Measurements from ENCODE around the gene PIK3AP1. TPM values are rescaled to one million over a fixed set of nuclear protein-coding genes. Genes with fewer than 3 reads are reported as not detected.
A peak's percentile ranks its signal among the peaks of the same experiment; 100 is the strongest.

Gene PIK3AP1
- total and polyA plus RNA-seq, 10 of the 15 experiments (the other 5 are each of a cell fraction or from before 2014, with no cell fraction given) = 26.2 to 306 (median 119) TPM

- intact Hi-C loops (cut with micrococcal nuclease; ENCODE audit: unreplicated experiment) = no loop called here
- ChIA-PET SMC1A (ENCODE audit: uncharacterized antibody, unreplicated experiment) (interaction anchor here (1.6 to 2.0 kb wide), 3 partner anchors 8 to 14 kb away, joined by 4 to 8 read pairs (median 5); no protein-coding TSS in a partner anchor), CTCF (interaction anchor here (0.6 to 1.6 kb wide), 6 partner anchors 8 to 156 kb away, joined by 3 to 6 read pairs (median 3); no protein-coding TSS in a partner anchor), RAD21 (ENCODE audit: unreplicated experiment) (interaction anchor here (0.6 to 1.6 kb wide), 6 partner anchors 8 to 60 kb away, joined by 3 to 17 read pairs (median 5); no protein-coding TSS in a partner anchor), POLR2A (interaction anchor here (0.6 to 1.4 kb wide), 11 partner anchors 9 to 926 kb away, joined by 3 to 11 read pairs (median 4); no protein-coding TSS in a partner anchor)
- TF ChIP-seq NR2F1 (conservative IDR thresholded peaks at IDR 0.05) = no peak
- TF ChIP-seq, protein P1, sequence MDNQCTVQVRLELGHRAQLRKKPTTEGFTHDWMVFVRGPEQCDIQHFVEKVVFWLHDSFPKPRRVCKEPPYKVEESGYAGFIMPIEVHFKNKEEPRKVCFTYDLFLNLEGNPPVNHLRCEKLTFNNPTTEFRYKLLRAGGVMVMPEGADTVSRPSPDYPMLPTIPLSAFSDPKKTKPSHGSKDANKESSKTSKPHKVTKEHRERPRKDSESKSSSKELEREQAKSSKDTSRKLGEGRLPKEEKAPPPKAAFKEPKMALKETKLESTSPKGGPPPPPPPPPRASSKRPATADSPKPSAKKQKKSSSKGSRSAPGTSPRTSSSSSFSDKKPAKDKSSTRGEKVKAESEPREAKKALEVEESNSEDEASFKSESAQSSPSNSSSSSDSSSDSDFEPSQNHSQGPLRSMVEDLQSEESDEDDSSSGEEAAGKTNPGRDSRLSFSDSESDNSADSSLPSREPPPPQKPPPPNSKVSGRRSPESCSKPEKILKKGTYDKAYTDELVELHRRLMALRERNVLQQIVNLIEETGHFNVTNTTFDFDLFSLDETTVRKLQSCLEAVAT (IDR thresholded peaks at IDR 0.05) = peak; percentile 14; the same call in 1 of the 2 replicates
- Histone ChIP-seq H3K4me1 (ENCODE audit: control insufficient read depth, insufficient read depth, low read length) (peaks cover 32% of the 10 kb centered on the region), H3K79me2 (ENCODE audit: control insufficient read depth, insufficient read depth, low read length) (peaks cover 42% of the 10 kb centered on the region), H3K27me3 (replicated peaks in 1 of 2; ENCODE audit: control insufficient read depth in 2 of 2, insufficient read depth in 2 of 2, low read length in 1 of 2) (no peaks in the 10 kb centered on the region), H3K36me3 (ENCODE audit: control insufficient read depth in 2 of 2, insufficient read depth in 2 of 2, low read length in 1 of 2) (peaks cover 5 to 10% of the 10 kb centered on the region in 2 experiments; a peak in 3 of 4 replicates), H3K9me3 (replicated peaks; ENCODE audit: control insufficient read depth, insufficient read depth, low read length) (no peaks in the 10 kb centered on the region; the same call in 2 of the 3 replicates), H3K27ac (ENCODE audit: control insufficient read depth, insufficient read depth) (peak overlapping the region; percentile 61), H3K9ac (ENCODE audit: control insufficient read depth, insufficient read depth, low read length) (no peak overlapping the region), H2AFZ (ENCODE audit: control insufficient read depth, low read depth, low read length) (no peak overlapping the region), H4K20me1 (ENCODE audit: control insufficient read depth, insufficient read depth) (no peaks in the 10 kb centered on the region), H3K4me3 (peak overlapping the region; percentile 62; the same call in 1 of the 2 replicates), H3K4me2 (ENCODE audit: control insufficient read depth, insufficient read depth) (no peak overlapping the region; the same call in 1 of the 2 replicates)
- no peak for ATAC-seq
- FAIRE-seq = no peak
- in situ Hi-C loops (cut with MboI) = no loop called here
- BruUV-seq (replicated peaks) = TSS peak; percentile 8
- WGBS (ENCODE audit: insufficient coverage, insufficient replicate concordance, low lambda C conversion rate, missing lambda C conversion rate) = 84% methylated on average over 6 of the region's 7 CpGs
- DNase-seq (ENCODE audit: low read depth, low spot score) = no peak
Measured at GRCh38 chr10:96708996-96709395, 11.3 kb downstream of the PIK3AP1 start.

DNA sequence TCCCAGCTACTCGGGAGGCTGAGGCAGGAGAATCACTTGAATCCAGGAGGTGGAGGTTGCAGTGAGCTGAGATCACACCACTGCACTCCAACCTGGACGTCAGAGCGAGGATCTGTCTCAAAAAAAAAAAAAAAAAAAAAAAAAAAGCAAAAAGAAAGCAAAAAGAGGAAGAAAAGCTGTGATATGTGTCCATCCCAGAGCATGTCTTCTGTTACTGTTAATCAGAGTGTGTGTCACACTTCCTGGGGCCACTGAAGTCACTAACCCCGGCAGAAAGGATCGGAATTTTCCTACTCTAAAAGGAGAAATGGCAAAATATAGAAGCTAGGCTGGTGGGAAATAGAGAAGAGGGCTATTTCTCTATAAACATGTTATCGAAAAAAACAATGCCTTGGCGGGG lies 11.9 kb downstream of the PIK3AP1 start:
- peak overlapping the region; percentile 61; the same call in 1 of the 2 replicates for H3K4me2 ChIP-seq (ENCODE audit: control insufficient read depth, insufficient read depth)
- FAIRE-seq (no peak), ATAC-seq (peak; percentile 43)
- TF ChIP-seq, protein P2, sequence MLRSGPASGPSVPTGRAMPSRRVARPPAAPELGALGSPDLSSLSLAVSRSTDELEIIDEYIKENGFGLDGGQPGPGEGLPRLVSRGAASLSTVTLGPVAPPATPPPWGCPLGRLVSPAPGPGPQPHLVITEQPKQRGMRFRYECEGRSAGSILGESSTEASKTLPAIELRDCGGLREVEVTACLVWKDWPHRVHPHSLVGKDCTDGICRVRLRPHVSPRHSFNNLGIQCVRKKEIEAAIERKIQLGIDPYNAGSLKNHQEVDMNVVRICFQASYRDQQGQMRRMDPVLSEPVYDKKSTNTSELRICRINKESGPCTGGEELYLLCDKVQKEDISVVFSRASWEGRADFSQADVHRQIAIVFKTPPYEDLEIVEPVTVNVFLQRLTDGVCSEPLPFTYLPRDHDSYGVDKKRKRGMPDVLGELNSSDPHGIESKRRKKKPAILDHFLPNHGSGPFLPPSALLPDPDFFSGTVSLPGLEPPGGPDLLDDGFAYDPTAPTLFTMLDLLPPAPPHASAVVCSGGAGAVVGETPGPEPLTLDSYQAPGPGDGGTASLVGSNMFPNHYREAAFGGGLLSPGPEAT (IDR thresholded peaks at IDR 0.05; ENCODE audit: low read depth) = peak; percentile 58; the same call in 1 of the 2 replicates
- TF ChIP-seq EGR1 (IDR thresholded peaks at IDR 0.05; ENCODE audit: borderline replicate concordance in 1 of 2, low read depth in 2 of 2, low read length in 2 of 2) (no peak), MTA2 (IDR thresholded peaks at IDR 0.05; ENCODE audit: low read depth) (no peak), YBX1 (IDR thresholded peaks at IDR 0.05) (no peak), BRCA1 (IDR thresholded peaks at IDR 0.05; ENCODE audit: low read depth, low read length) (no peak), STAT3 (IDR thresholded peaks at IDR 0.05; ENCODE audit: low read depth, low read length) (no peak), NRF1 (conservative IDR thresholded peaks at IDR 0.05; ENCODE audit: low read depth, low read length) (no peak), ZNF384 (IDR thresholded peaks at IDR 0.05; ENCODE audit: borderline replicate concordance, low read depth, low read length) (peak; percentile 70), NBN (IDR thresholded peaks at IDR 0.05) (peak; percentile 72; the same call in 1 of the 2 replicates), CBFB (IDR thresholded peaks at IDR 0.05; ENCODE audit: low read depth) (no peak), MAX (IDR thresholded peaks at IDR 0.05; ENCODE audit: low read depth, low read length) (no peak)

More for the DNA sequence above, 11.9 kb downstream of the PIK3AP1 start:
- Histone ChIP-seq H4K20me1 (ENCODE audit: control insufficient read depth, insufficient read depth) (no peaks in the 10 kb centered on the region), H3K79me2 (ENCODE audit: control insufficient read depth, insufficient read depth, low read length) (peaks cover 40% of the 10 kb centered on the region), H2AFZ (ENCODE audit: control insufficient read depth, low read depth, low read length) (no peak overlapping the region), H3K4me1 (ENCODE audit: control insufficient read depth, insufficient read depth, low read length) (peaks cover 37% of the 10 kb centered on the region), H3K4me3 (peak overlapping the region; percentile 62; the same call in 1 of the 2 replicates), H3K27ac (ENCODE audit: control insufficient read depth, insufficient read depth) (peak overlapping the region; percentile 61), H3K36me3 (ENCODE audit: control insufficient read depth in 2 of 2, insufficient read depth in 2 of 2, low read length in 1 of 2) (peaks cover 5 to 10% of the 10 kb centered on the region in 2 experiments; a peak in 3 of 4 replicates), H3K27me3 (replicated peaks in 1 of 2; ENCODE audit: control insufficient read depth in 2 of 2, insufficient read depth in 2 of 2, low read length in 1 of 2) (no peaks in the 10 kb centered on the region), H3K9ac (ENCODE audit: control insufficient read depth, insufficient read depth, low read length) (0 out of 2 replicates have a peak overlapping the region, but pooled peaks have one; percentile 19), H3K9me3 (replicated peaks; ENCODE audit: control insufficient read depth, insufficient read depth, low read length) (no peaks in the 10 kb centered on the region; the same call in 2 of the 3 replicates)
- RAD21 ChIA-PET (ENCODE audit: unreplicated experiment) = interaction anchor here (0.6 to 1.6 kb wide), 6 partner anchors 10 to 59 kb away, joined by 3 to 17 read pairs (median 5); partner anchors contain the start of gene PIK3AP1
- POLR2A ChIA-PET = interaction anchor here (0.6 to 1.4 kb wide), 10 partner anchors 9 to 925 kb away, joined by 3 to 11 read pairs (median 4); no protein-coding TSS in a partner anchor
- in situ Hi-C loops (cut with MboI) (no loop called here), intact Hi-C loops (cut with micrococcal nuclease; ENCODE audit: unreplicated experiment) (no loop called here)
- BruUV-seq (replicated peaks) = no TSS peak
- CTCF ChIA-PET = interaction anchor here (0.6 to 1.6 kb wide), 7 partner anchors 8 to 156 kb away, joined by 3 to 6 read pairs (median 3); no protein-coding TSS in a partner anchor
- no peak for DNase-seq (ENCODE audit: low read depth, low spot score)
- WGBS (ENCODE audit: insufficient coverage, insufficient replicate concordance, low lambda C conversion rate, missing lambda C conversion rate) = 23% methylated on average over 7 of the region's 7 CpGs
- SMC1A ChIA-PET (ENCODE audit: uncharacterized antibody, unreplicated experiment) = interaction anchor here (1.6 to 2.0 kb wide), 3 partner anchors 9 to 13 kb away, joined by 4 to 8 read pairs (median 5); no protein-coding TSS in a partner anchor

Data from GM12878 (cell line).